CD4-positive, alpha-beta T cell treated with Interleukin-21 for 1 hour (primary cell): ENCODE measurements around the gene RUNX1.

Source experiments
- DNase-seq: peaks from one replicate; pipeline ENCODE4 v3.0.0-alpha.2; 2020

RUNX1 gene

GRCh38 chr21:34888569-34889319 is 160.4 kb downstream of the RUNX1 start:
- peak; percentile 81 for DNase-seq

- DNase-seq = peak; percentile 80
These were observed 161.2 kb downstream of the RUNX1 start for GRCh38 chr21:34887725-34888568.

GRCh38 chr21:34887105-34887442 is 162.0 kb downstream of the RUNX1 start:
- no peak for DNase-seq

GRCh38 chr21:34886240-34887104 is 162.6 kb downstream of the RUNX1 start:
- peak; percentile 26 for DNase-seq

- DNase-seq = no peak
These were observed 163.4 kb downstream of the RUNX1 start for GRCh38 chr21:34885626-34886239.

GRCh38 chr21:34885125-34885524 is 164.0 kb downstream of the RUNX1 start:
- DNase-seq = no peak

GRCh38 chr21:34884346-34884929 is 164.7 kb downstream of the RUNX1 start:
- no peak for DNase-seq

- no peak for DNase-seq
These were observed 165.4 kb downstream of the RUNX1 start for GRCh38 chr21:34883491-34884271.

GRCh38 chr21:34882719-34883131 is 166.4 kb downstream of the RUNX1 start:
- DNase-seq = peak; percentile 17

- DNase-seq = no peak
These were observed 167.2 kb downstream of the RUNX1 start for GRCh38 chr21:34881839-34882371.

- no peak for DNase-seq
These were observed 167.7 kb downstream of the RUNX1 start for GRCh38 chr21:34881421-34881820.

- DNase-seq = no peak
These were observed 168.7 kb downstream of the RUNX1 start for GRCh38 chr21:34880401-34880800.

GRCh38 chr21:34878940-34879339 is 170.2 kb downstream of the RUNX1 start:
- no peak for DNase-seq

- no peak for DNase-seq
These were observed 170.6 kb downstream of the RUNX1 start for GRCh38 chr21:34878501-34878900.

GRCh38 chr21:34877485-34878128 is 171.5 kb downstream of the RUNX1 start:
- no peak for DNase-seq

- DNase-seq = no peak
These were observed 173.3 kb downstream of the RUNX1 start for GRCh38 chr21:34875830-34876229.

GRCh38 chr21:34874684-34875513 is 174.2 kb downstream of the RUNX1 start:
- DNase-seq = no peak

- DNase-seq = no peak
These were observed 177.8 kb downstream of the RUNX1 start for GRCh38 chr21:34871026-34871908.

GRCh38 chr21:34870246-34870645 is 178.9 kb downstream of the RUNX1 start:
- DNase-seq = no peak
